Tibial artery (tissue), 4 donors: ENCODE data around the gene NKD1.

ENCODE experiments used
- DNase-seq, 2 donors: peaks; one replicate each; pipeline ENCODE4 v3.0.0-alpha.2; 2019
- H3K27ac ChIP-seq, 2 donors: fragments of 200-600 bp; sonication (generic) in 1 of 2; 1 replicate in 1 of 2; 2 replicates in 1 of 2; pipeline ENCODE4 v1.5.1; 2018 to 2019; ENCODE audit warnings: mild to moderate bottlenecking in 1 of 2
- H3K27me3 ChIP-seq, 2 donors: fragments of 200-600 bp; sonication (generic) in 1 of 2; one replicate each; pipeline versions ENCODE4 v1.5.1 to v1.6.0; 2016 to 2019
- H3K36me3 ChIP-seq, 3 donors: fragments of 200-600 bp; sonication (generic) in 2 of 3; one replicate each; pipeline ENCODE4 v1.5.1; 2016 to 2019; ENCODE audit warnings: mild to moderate bottlenecking in 2 of 3
- H3K4me1 ChIP-seq, 4 donors: fragments of 200-600 bp; sonication (generic) in 2 of 4; 1 replicate in 3 of 4; 2 replicates in 1 of 4; pipeline ENCODE4 v1.5.1; 2016 to 2019
- H3K4me3 ChIP-seq, 2 donors: fragments of 200-600 bp; sonication (generic) in 1 of 2; 1 replicate in 1 of 2; 2 replicates in 1 of 2; pipeline ENCODE4 v1.5.1; 2018 to 2019; ENCODE audit warnings: mild to moderate bottlenecking in 2 of 2
- H3K9me3 ChIP-seq, 3 donors: fragments of 200-600 bp; sonication (generic) in 1 of 3; one replicate each; pipeline ENCODE4 v1.5.1; 2016 to 2019
- intact Hi-C: fragments of 100-400 bp; cut with DNase I; formaldehyde crosslinking; loops from one replicate; pipeline ENCODE4 v1.15.0; 2023; ENCODE audit warnings: low total_unique reads
- TF ChIP-seq, protein P1 (sequence below), 2 experiments: fragments of 200-600 bp in 1 of 2; fragments of 450-650 bp in 1 of 2; IDR thresholded peaks; one replicate each; pipeline ENCODE4 v1.5.1; 2017 to 2019; ENCODE audit warnings: antibody characterized with exemption in 2 of 2, mild to moderate bottlenecking in 1 of 2, moderate library complexity in 1 of 2

Gene NKD1

DNA sequence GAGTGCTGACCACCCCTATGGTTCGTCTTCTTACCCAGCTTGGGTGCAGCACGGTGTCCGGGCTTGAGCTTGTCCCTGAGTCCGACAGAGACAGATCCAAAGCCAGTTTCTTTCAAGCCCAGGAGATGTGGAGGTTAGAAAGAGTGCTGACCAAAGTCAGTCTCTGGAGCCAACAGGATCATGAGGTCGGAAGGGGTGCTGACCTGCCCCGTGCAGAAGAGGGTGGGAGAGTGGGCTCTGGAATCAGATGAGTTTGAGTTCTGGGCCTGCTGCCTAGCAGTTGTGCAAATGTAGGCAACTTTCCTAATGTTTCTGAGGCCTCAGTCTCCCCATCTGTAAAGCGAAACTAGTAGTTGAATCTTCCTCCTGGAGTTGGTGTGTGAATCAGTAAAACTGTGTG, 24.5 kb downstream of the NKD1 start:
- TF ChIP-seq, protein P1, sequence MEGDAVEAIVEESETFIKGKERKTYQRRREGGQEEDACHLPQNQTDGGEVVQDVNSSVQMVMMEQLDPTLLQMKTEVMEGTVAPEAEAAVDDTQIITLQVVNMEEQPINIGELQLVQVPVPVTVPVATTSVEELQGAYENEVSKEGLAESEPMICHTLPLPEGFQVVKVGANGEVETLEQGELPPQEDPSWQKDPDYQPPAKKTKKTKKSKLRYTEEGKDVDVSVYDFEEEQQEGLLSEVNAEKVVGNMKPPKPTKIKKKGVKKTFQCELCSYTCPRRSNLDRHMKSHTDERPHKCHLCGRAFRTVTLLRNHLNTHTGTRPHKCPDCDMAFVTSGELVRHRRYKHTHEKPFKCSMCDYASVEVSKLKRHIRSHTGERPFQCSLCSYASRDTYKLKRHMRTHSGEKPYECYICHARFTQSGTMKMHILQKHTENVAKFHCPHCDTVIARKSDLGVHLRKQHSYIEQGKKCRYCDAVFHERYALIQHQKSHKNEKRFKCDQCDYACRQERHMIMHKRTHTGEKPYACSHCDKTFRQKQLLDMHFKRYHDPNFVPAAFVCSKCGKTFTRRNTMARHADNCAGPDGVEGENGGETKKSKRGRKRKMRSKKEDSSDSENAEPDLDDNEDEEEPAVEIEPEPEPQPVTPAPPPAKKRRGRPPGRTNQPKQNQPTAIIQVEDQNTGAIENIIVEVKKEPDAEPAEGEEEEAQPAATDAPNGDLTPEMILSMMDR (IDR thresholded peaks at IDR 0.05), result no peak
- H3K4me3 ChIP-seq, result no peak overlapping the region
- H3K9me3 ChIP-seq, result no peaks in the 10 kb centered on the region
- H3K36me3 ChIP-seq, result peaks cover 0 to 13% (median 0%) of the 10 kb centered on the region in 3 donors
- no peaks in the 10 kb centered on the region for H3K27me3 ChIP-seq
- peaks cover 0 to 83% (median 51%) of the 10 kb centered on the region in 4 donors for H3K4me1 ChIP-seq
- H3K27ac ChIP-seq, result peak overlapping the region; percentile 74 to 79
- DNase-seq, result no peak
- intact Hi-C loops, result no loop called here

DNA sequence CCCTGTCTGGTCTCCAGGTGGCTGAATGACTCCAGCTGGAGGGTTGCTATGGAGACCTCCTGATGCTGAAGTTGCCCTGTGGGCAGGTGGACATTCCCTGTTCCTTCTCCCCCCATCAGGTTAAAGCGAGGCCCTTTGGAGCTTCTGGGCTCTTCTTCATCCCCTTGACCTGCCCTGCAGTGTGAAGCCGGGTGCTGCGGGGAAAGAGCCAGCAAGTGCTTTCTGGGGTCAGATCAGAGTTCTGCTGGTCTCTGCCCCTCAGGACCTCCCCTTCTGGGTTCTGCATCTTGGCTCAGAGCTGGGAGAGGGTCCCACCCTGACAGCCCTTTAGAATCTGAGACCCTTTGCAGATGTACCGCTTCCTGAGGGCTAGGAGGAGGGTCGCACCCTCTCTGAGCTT, 25.1 kb downstream of the NKD1 start:
- intact Hi-C loops, result no loop called here
- no peak for DNase-seq
- Histone ChIP-seq H3K36me3 (peaks cover 0 to 13% (median 0%) of the 10 kb centered on the region in 3 donors), H3K4me1 (peaks cover 0 to 83% (median 46%) of the 10 kb centered on the region in 4 donors), H3K27me3 (no peaks in the 10 kb centered on the region), H3K9me3 (no peaks in the 10 kb centered on the region), H3K27ac (peak overlapping the region; percentile 74 to 79), H3K4me3 (no peak overlapping the region)
- TF ChIP-seq, protein P1 (IDR thresholded peaks at IDR 0.05), result no peak

DNA sequence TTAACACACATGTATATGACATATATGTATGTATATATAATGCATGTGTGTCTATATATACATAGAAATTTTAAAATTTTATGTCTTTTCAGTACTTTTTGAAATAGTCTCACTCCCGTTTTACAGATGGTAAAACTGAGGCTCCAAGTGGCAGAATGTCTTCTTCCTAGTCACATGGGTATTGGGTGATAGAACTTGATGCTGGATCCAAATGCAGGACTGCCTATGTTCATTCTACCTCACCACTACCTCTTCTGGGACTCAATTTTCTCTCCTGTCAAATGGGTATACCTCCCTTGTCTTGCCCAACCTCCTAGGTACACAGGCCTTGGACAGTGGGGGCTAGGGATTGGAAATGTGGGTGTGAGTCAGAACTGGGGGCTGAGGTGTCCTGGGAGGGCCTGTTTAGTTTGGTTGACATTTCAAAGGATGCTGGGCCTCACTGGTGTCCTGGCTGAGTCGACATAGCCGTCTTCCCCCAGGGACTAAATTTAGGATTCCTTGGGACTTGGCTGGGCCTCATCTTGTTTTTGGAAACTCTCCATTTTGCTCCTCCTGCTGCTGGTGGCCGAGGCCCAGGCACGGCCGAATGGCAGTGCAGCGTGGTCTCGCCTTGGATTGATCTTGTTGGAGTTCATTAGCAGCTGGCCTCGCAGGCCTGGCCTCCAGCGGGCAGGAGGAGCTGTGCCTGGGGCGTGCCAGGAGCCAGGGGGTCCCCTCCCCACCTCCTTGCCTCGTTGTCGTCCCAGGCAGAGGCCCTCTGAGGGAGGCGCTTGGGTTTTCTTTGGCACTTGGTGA, 25.9 kb downstream of the NKD1 start:
- intact Hi-C loops, result no loop called here
- Histone ChIP-seq H3K36me3 (peaks cover 0 to 19% (median 0%) of the 10 kb centered on the region in 3 donors), H3K9me3 (no peaks in the 10 kb centered on the region), H3K4me1 (peaks cover 0 to 82% (median 38%) of the 10 kb centered on the region in 4 donors), H3K4me3 (no peak overlapping the region), H3K27ac (peak overlapping the region; percentile 74 to 79), H3K27me3 (no peaks in the 10 kb centered on the region)
- TF ChIP-seq, protein P1 (IDR thresholded peaks at IDR 0.05), result no peak
- peak; percentile 55 to 91 for DNase-seq

DNA sequence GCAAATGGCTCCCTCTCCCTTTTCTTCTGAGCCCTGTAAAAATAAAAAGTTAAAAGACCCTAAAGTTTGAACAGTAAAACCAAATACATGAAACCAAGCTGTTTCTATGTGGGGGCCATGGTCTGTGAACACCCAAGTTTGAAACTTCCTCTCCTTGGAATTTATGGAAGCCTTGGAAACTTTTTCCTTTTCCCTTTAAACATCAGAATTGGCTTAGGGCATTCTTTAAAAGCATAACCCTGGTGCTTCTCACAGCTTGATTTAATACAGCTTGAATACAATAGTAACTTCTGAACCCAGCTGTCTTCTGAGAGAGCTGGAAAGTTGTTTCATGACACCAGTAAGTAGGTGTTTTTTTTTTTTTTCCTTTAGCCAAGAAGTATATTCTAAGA, 26.5 kb downstream of the NKD1 start:
- H3K27ac ChIP-seq, result peak overlapping the region; percentile 74 to 79
- H3K36me3 ChIP-seq, result peaks cover 0 to 19% (median 0%) of the 10 kb centered on the region in 3 donors
- H3K27me3 ChIP-seq, result no peaks in the 10 kb centered on the region
- no peak for DNase-seq
- no peak overlapping the region for H3K4me3 ChIP-seq
- intact Hi-C loops, result no loop called here
- TF ChIP-seq, protein P1 (IDR thresholded peaks at IDR 0.05), result no peak
- peaks cover 0 to 79% (median 40%) of the 10 kb centered on the region in 4 donors for H3K4me1 ChIP-seq
- H3K9me3 ChIP-seq, result no peaks in the 10 kb centered on the region

DNA sequence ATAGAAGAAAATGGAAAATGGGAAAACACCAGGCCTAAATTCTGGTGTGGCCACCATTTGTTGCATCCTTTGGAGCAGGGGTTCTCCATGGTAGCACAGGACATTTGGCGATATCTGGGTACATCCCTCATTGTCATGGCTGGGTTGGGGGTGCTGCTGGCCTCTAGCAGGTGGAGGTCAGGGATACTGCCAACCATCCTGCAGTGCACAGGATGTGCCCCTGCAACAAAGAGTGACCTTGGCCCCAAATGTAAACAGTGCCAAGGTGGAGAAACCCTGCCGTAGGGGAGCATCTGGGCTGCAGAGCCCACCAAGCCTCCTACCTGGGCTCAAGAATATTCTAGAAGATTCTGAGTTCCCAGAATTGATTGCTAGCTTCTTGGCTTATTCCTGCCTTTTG, 27.5 kb downstream of the NKD1 start:
- TF ChIP-seq, protein P1 (IDR thresholded peaks at IDR 0.05), result no peak
- no peak overlapping the region for H3K4me3 ChIP-seq
- peaks cover 0 to 85% (median 50%) of the 10 kb centered on the region in 4 donors for H3K4me1 ChIP-seq
- H3K9me3 ChIP-seq, result no peaks in the 10 kb centered on the region
- no peaks in the 10 kb centered on the region for H3K27me3 ChIP-seq
- no peak for DNase-seq
- intact Hi-C loops, result no loop called here
- peaks cover 0 to 19% (median 0%) of the 10 kb centered on the region in 3 donors for H3K36me3 ChIP-seq
- H3K27ac ChIP-seq, result peak overlapping the region; percentile 74 to 79
